Central memory CD8-positive, alpha-beta T cell (primary cell): ENCODE results near the gene AGFG2.
A peak's percentile ranks its signal among the peaks of the same experiment; 100 is the strongest.
"Not testable (repeated sequence)": the region's sequence is repeated elsewhere in the genome, so short reads cannot be mapped to it uniquely, and the experiment has no call there.

Experiments used
- ATAC-seq: fragments of 150-1000 bp; cut with Tn5 transposase; replicated peaks from 2 replicates; pipeline ENCODE4 v1.10.0; 2022; ENCODE audit warnings: mild to moderate bottlenecking, moderate FRiP score, moderate number of reproducible peaks; ENCODE audit not compliant: poor library complexity, severe bottlenecking; ENCODE audit errors: extremely low read depth
- DNase-seq, 2 donors: peaks; one replicate each; pipeline ENCODE4 v3.0.0; 2021; ENCODE audit warnings: low spot score in 2 of 2
- H3K27ac Mint-ChIP-seq: one replicate; pipeline ENCODE4 v1.8.0; 2022; ENCODE audit warnings: low read depth, mild to moderate bottlenecking, moderate library complexity, mixed read lengths
- H3K27me3 Mint-ChIP-seq: one replicate; pipeline ENCODE4 v1.8.0; 2022; ENCODE audit warnings: mixed read lengths
- H3K36me3 Mint-ChIP-seq: one replicate; pipeline ENCODE4 v1.8.0; 2022; ENCODE audit warnings: mild to moderate bottlenecking, moderate library complexity, mixed read lengths; ENCODE audit not compliant: insufficient read depth
- H3K4me1 Mint-ChIP-seq: one replicate; pipeline ENCODE4 v1.8.0; 2022; ENCODE audit warnings: mixed read lengths
- H3K4me3 Mint-ChIP-seq: one replicate; pipeline ENCODE4 v1.8.0; 2022; ENCODE audit warnings: mild to moderate bottlenecking, moderate library complexity, mixed read lengths
- H3K9me3 Mint-ChIP-seq: one replicate; pipeline ENCODE4 v1.8.0; 2022; ENCODE audit warnings: mixed read lengths

The AGFG2 gene

GRCh38 chr7:100538654-100539435 is at the start of gene AGFG2:
Gene AGFG2, plus strand, starts transcription at chr7:100539203. Its CDS starts 144 bp downstream, at chr7:100539347.
- peak; percentile 96 for ATAC-seq
- Mint-ChIP-seq H3K36me3 (peaks cover 11% of the 10 kb centered on the region), H3K4me3 (peak within 1 kb of the TSS; percentile 94), H3K4me1 (peaks cover 47% of the 10 kb centered on the region), H3K9me3 (no peaks in the 10 kb centered on the region), H3K27me3 (no peaks in the 10 kb centered on the region), H3K27ac (peak within 1 kb of the TSS; percentile 90)
- peak; percentile 99 to 100 for DNase-seq

GRCh38 chr7:100489824-100490223 is 49.2 kb upstream of the AGFG2 start:
- ATAC-seq (no peak), DNase-seq (no peak)
- peaks cover 11% of the 10 kb centered on the region for H3K27me3 Mint-ChIP-seq

GRCh38 chr7:100490483-100491191 is 48.4 kb upstream of the AGFG2 start:
- H3K27ac Mint-ChIP-seq: no peak overlapping the region

More at GRCh38 chr7:100489824-100490223, 49.2 kb upstream of the AGFG2 start:
- H3K9me3 Mint-ChIP-seq: no peaks in the 10 kb centered on the region
- H3K4me3 Mint-ChIP-seq: no peak overlapping the region
- H3K4me1 Mint-ChIP-seq: peaks cover 12% of the 10 kb centered on the region
- H3K36me3 Mint-ChIP-seq: peaks cover 6% of the 10 kb centered on the region
- H3K27ac Mint-ChIP-seq: no peak overlapping the region

GRCh38 chr7:100491192-100491578 is 47.8 kb upstream of the AGFG2 start:
- H3K27me3 Mint-ChIP-seq: peaks cover 11% of the 10 kb centered on the region
- no peak for ATAC-seq
- H3K27ac Mint-ChIP-seq: no peak overlapping the region
- no peaks in the 10 kb centered on the region for H3K9me3 Mint-ChIP-seq
- no peak overlapping the region for H3K4me3 Mint-ChIP-seq
- DNase-seq: no peak
- peaks cover 11% of the 10 kb centered on the region for H3K4me1 Mint-ChIP-seq
- peaks cover 6% of the 10 kb centered on the region for H3K36me3 Mint-ChIP-seq

More at GRCh38 chr7:100490483-100491191, 48.4 kb upstream of the AGFG2 start:
- Mint-ChIP-seq H3K27me3 (peaks cover 11% of the 10 kb centered on the region), H3K4me3 (no peak overlapping the region), H3K4me1 (peaks cover 11% of the 10 kb centered on the region), H3K9me3 (no peaks in the 10 kb centered on the region), H3K36me3 (peaks cover 6% of the 10 kb centered on the region)
- ATAC-seq (no peak), DNase-seq (no peak)

GRCh38 chr7:100492738-100493475 is 46.1 kb upstream of the AGFG2 start:
- H3K27ac Mint-ChIP-seq: no peak overlapping the region
- H3K27me3 Mint-ChIP-seq: peaks cover 11% of the 10 kb centered on the region
- no peak for DNase-seq
- peaks cover 6% of the 10 kb centered on the region for H3K36me3 Mint-ChIP-seq
- H3K4me1 Mint-ChIP-seq: peaks cover 11% of the 10 kb centered on the region
- peak overlapping the region; percentile 71 for H3K4me3 Mint-ChIP-seq
- ATAC-seq: no peak
- H3K9me3 Mint-ChIP-seq: no peaks in the 10 kb centered on the region

GRCh38 chr7:100493476-100494264 is 45.3 kb upstream of the AGFG2 start:
- no peak overlapping the region for H3K27ac Mint-ChIP-seq
- no peaks in the 10 kb centered on the region for H3K9me3 Mint-ChIP-seq
- peaks cover 11% of the 10 kb centered on the region for H3K4me1 Mint-ChIP-seq
- peak overlapping the region; percentile 71 for H3K4me3 Mint-ChIP-seq
- peaks cover 11% of the 10 kb centered on the region for H3K27me3 Mint-ChIP-seq
- H3K36me3 Mint-ChIP-seq: peaks cover 6% of the 10 kb centered on the region
- DNase-seq (no peak), ATAC-seq (peak; percentile 71)

GRCh38 chr7:100496509-100496908 is 42.5 kb upstream of the AGFG2 start:
- ATAC-seq: no peak
- H3K27me3 Mint-ChIP-seq: peaks cover 11% of the 10 kb centered on the region

GRCh38 chr7:100500743-100501142 is 38.3 kb upstream of the AGFG2 start:
- not testable (repeated sequence) for ATAC-seq, H3K4me1 Mint-ChIP-seq, DNase-seq, H3K36me3 Mint-ChIP-seq, H3K27ac Mint-ChIP-seq, H3K4me3 Mint-ChIP-seq, H3K9me3 Mint-ChIP-seq, H3K27me3 Mint-ChIP-seq

More at GRCh38 chr7:100496509-100496908, 42.5 kb upstream of the AGFG2 start:
- H3K27ac Mint-ChIP-seq: no peak overlapping the region
- H3K4me3 Mint-ChIP-seq: no peak overlapping the region
- H3K36me3 Mint-ChIP-seq: peaks cover 4% of the 10 kb centered on the region
- no peak for DNase-seq
- H3K9me3 Mint-ChIP-seq: no peaks in the 10 kb centered on the region
- H3K4me1 Mint-ChIP-seq: peaks cover 11% of the 10 kb centered on the region

- not testable (repeated sequence) for H3K27ac Mint-ChIP-seq, ATAC-seq, H3K27me3 Mint-ChIP-seq, H3K36me3 Mint-ChIP-seq, H3K9me3 Mint-ChIP-seq, H3K4me3 Mint-ChIP-seq, H3K4me1 Mint-ChIP-seq, DNase-seq
Measured at GRCh38 chr7:100504031-100504430, 35.0 kb upstream of the AGFG2 start.

- DNase-seq: no peak
Measured at GRCh38 chr7:100504887-100505611, 34.0 kb upstream of the AGFG2 start.

GRCh38 chr7:100506356-100506923 is 32.6 kb upstream of the AGFG2 start:
- no peaks in the 10 kb centered on the region for H3K9me3 Mint-ChIP-seq

More at GRCh38 chr7:100504887-100505611, 34.0 kb upstream of the AGFG2 start:
- no peak overlapping the region for H3K27ac Mint-ChIP-seq
- H3K27me3 Mint-ChIP-seq: no peaks in the 10 kb centered on the region
- H3K4me1 Mint-ChIP-seq: no peaks in the 10 kb centered on the region
- no peak overlapping the region for H3K4me3 Mint-ChIP-seq
- no peak for ATAC-seq
- H3K36me3 Mint-ChIP-seq: no peaks in the 10 kb centered on the region
- H3K9me3 Mint-ChIP-seq: no peaks in the 10 kb centered on the region

More at GRCh38 chr7:100506356-100506923, 32.6 kb upstream of the AGFG2 start:
- Mint-ChIP-seq H3K27ac (no peak overlapping the region), H3K36me3 (no peaks in the 10 kb centered on the region), H3K4me1 (no peaks in the 10 kb centered on the region), H3K4me3 (no peak overlapping the region), H3K27me3 (no peaks in the 10 kb centered on the region)
- no peak for ATAC-seq
- DNase-seq: no peak
